Neural progenitor cell (in vitro differentiated cells): ENCODE results near the gene RTP5.

Source experiments
- EZH2 ChIP-seq: fragments of 200-600 bp; sonication (generic); IDR thresholded peaks from 2 replicates; pipeline ENCODE4 v1.6.1; 2017; ENCODE audit warnings: antibody characterized with exemption, mild to moderate bottlenecking, moderate library complexity
- EZH2phosphoT487 ChIP-seq: fragments of 200-600 bp; sonication (generic); IDR thresholded peaks from 2 replicates; pipeline ENCODE4 v1.6.1; 2017; ENCODE audit warnings: antibody characterized with exemption
- TF ChIP-seq, protein P1 (sequence below): fragments of 200-600 bp; sonication (generic); IDR thresholded peaks from 2 replicates; pipeline ENCODE4 v1.5.1; 2017; ENCODE audit warnings: antibody characterized with exemption, mild to moderate bottlenecking

DNA sequence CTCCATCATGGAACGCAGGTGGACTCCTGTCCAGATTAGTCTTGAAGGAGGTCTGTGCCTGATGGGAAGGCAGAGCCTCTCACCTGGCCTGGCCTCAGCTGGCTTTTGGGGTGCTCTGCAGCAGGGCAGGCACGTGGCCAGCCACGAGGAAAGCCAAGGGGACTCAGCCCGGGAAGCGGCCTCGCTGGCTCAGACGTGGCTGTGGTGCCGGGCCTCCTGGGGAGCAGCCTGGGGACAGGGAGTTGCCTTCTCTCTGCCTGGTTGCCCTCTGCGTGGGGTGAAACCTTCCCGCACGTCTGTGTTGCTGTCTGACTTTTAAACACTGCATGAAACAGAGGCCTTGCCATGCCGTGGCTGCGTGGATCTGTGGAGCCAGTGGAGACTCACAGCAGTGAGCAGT, 45.0 kb downstream of the RTP5 start:
- TF ChIP-seq, protein P1, sequence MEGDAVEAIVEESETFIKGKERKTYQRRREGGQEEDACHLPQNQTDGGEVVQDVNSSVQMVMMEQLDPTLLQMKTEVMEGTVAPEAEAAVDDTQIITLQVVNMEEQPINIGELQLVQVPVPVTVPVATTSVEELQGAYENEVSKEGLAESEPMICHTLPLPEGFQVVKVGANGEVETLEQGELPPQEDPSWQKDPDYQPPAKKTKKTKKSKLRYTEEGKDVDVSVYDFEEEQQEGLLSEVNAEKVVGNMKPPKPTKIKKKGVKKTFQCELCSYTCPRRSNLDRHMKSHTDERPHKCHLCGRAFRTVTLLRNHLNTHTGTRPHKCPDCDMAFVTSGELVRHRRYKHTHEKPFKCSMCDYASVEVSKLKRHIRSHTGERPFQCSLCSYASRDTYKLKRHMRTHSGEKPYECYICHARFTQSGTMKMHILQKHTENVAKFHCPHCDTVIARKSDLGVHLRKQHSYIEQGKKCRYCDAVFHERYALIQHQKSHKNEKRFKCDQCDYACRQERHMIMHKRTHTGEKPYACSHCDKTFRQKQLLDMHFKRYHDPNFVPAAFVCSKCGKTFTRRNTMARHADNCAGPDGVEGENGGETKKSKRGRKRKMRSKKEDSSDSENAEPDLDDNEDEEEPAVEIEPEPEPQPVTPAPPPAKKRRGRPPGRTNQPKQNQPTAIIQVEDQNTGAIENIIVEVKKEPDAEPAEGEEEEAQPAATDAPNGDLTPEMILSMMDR: no peak
- TF ChIP-seq EZH2: no peak
- TF ChIP-seq EZH2phosphoT487: no peak
